HCT116 (cell line): ENCODE measurements around the gene PLCB1. TPM values are rescaled to one million over a fixed set of nuclear protein-coding genes. Genes with fewer than 3 reads are reported as not detected.

Experiments used
- ATAC-seq: fragments of 200-7000 bp; cut with Tn5 transposase; 2 replicates; pipeline ENCODE4 v1.9.1; 2020; ENCODE audit warnings: mild to moderate bottlenecking, moderate library complexity
- BruUV-seq: library from RNA; stranded (reverse); fragments of 400-500 nt; replicated peaks from 2 replicates; lab custom pipeline; 2021; lab: Mats Ljungman, UMichigan
- CTCF ChIA-PET: fragments of 300-600 bp; sonication (Branson Sonifier 250); formaldehyde crosslinking; loops from one replicate; lab custom pipeline; 2021; ENCODE audit warnings: antibody characterized with exemption; lab: Charles Lee
- POLR2A ChIA-PET: fragments of 300-600, 350-600 bp; sonication (Branson Sonifier 250); formaldehyde crosslinking; loops from one replicate; lab custom pipeline; 2021; ENCODE audit warnings: antibody characterized with exemption; lab: Charles Lee
- RAD21 ChIA-PET, 2 experiments: fragments of 300-600 bp; sonication (Branson Sonifier 250); formaldehyde crosslinking; loops; one replicate each; lab custom pipeline; 2023; ENCODE audit warnings: low total read pairs in 2 of 2; ENCODE audit not compliant: uncharacterized antibody in 2 of 2, unreplicated experiment in 2 of 2, low non-redundant PET in 1 of 2; lab: Charles Lee
- DNase-seq: peaks from one replicate; pipeline ENCODE4 v3.0.0-alpha.2; 2010; ENCODE audit warnings: low read depth, low spot score
- H2AFZ ChIP-seq: fragments of 200-600 bp; shearing (Covaris generic), sonication (generic); 2 replicates; pipeline ENCODE4 v1.6.1; 2017; ENCODE audit warnings: low read depth, mixed run types, mixed read lengths, antibody characterized with exemption, low read length; ENCODE audit not compliant: poor library complexity, severe bottlenecking
- H3K27ac ChIP-seq: 2 replicates; pipeline ENCODE4 v1.5.1; 2012; ENCODE audit warnings: low read depth, low read length
- H3K27me3 ChIP-seq: fragments of 200-600 bp; sonication (generic); 2 replicates; pipeline ENCODE4 v1.6.1; 2016; ENCODE audit warnings: mixed run types, low read length, mixed read lengths; ENCODE audit not compliant: insufficient read depth
- H3K36me3 ChIP-seq, 2 experiments: fragments of 200-500 bp in 1 of 2; fragments of 200-600 bp in 1 of 2; sonication (Bioruptor generic) in 1 of 2; sonication (generic) in 1 of 2; 2 replicates each; pipeline versions ENCODE4 v1.5.1 to v1.6.1; 2014 to 2016; ENCODE audit warnings: low read length in 2 of 2, inconsistent platforms in 1 of 2, mixed read lengths in 1 of 2, mixed run types in 1 of 2; ENCODE audit not compliant: insufficient read depth in 2 of 2, control insufficient read depth in 1 of 2
- H3K4me1 ChIP-seq, 2 experiments: fragments of 200-600 bp in 1 of 2; sonication (generic) in 1 of 2; 2 replicates each; pipeline versions ENCODE4 v1.5.1 to v1.6.1; 2012 to 2017; ENCODE audit warnings: low read length in 2 of 2, inconsistent platforms in 1 of 2, mild to moderate bottlenecking in 1 of 2, mixed read lengths in 1 of 2, mixed run types in 1 of 2, moderate library complexity in 1 of 2; ENCODE audit not compliant: insufficient read depth in 2 of 2, control insufficient read depth in 1 of 2
- H3K4me2 ChIP-seq: fragments of 200-600 bp; sonication (generic); 2 replicates; pipeline ENCODE4 v1.6.1; 2017; ENCODE audit warnings: mixed run types, low read length, mixed read lengths
- H3K4me3 ChIP-seq, 2 experiments: fragments of 200-600 bp in 1 of 2; sonication (generic) in 1 of 2; replicated peaks in 1 of 2; 2 replicates each; pipeline ENCODE4 v1.5.1; 2011 to 2016; ENCODE audit warnings: low read length in 2 of 2, control low read depth in 1 of 2, low read depth in 1 of 2, mild to moderate bottlenecking in 1 of 2, mixed read lengths in 1 of 2, mixed run types in 1 of 2
- H3K79me2 ChIP-seq: fragments of 200-600 bp; sonication (generic); 2 replicates; pipeline ENCODE4 v1.6.1; 2017; ENCODE audit warnings: mild to moderate bottlenecking, mixed run types, low read length, moderate library complexity, mixed read lengths; ENCODE audit not compliant: insufficient read depth
- H3K9ac ChIP-seq: fragments of 200-600 bp; sonication (generic); 2 replicates; pipeline ENCODE4 v1.6.1; 2016; ENCODE audit warnings: low read length, mixed read lengths
- H3K9me2 ChIP-seq: fragments of 200-600 bp; sonication (generic), shearing (Covaris generic); 2 replicates; pipeline ENCODE4 v1.6.1; 2017; ENCODE audit warnings: mixed run types, mild to moderate bottlenecking, moderate library complexity; ENCODE audit not compliant: insufficient read depth
- H3K9me3 ChIP-seq, 2 experiments: fragments of 200-500 bp in 1 of 2; fragments of 200-600 bp in 1 of 2; sonication (Bioruptor generic) in 1 of 2; sonication (generic) in 1 of 2; 2 replicates each; pipeline ENCODE4 v1.6.1; 2014 to 2017; ENCODE audit warnings: low read length in 2 of 2, mixed read lengths in 2 of 2, inconsistent platforms in 1 of 2, low read depth in 1 of 2, mild to moderate bottlenecking in 1 of 2, mixed run types in 1 of 2, moderate library complexity in 1 of 2; ENCODE audit not compliant: control insufficient read depth in 1 of 2, insufficient read depth in 1 of 2
- H4K20me1 ChIP-seq: fragments of 200-600 bp; sonication (generic), shearing (Covaris generic); 2 replicates; pipeline ENCODE4 v1.6.1; 2017; ENCODE audit warnings: mixed run types, mild to moderate bottlenecking, moderate library complexity; ENCODE audit not compliant: insufficient read depth
- ATF3 ChIP-seq: IDR thresholded peaks from 2 replicates; pipeline ENCODE4 v1.6.1; 2012
- CEBPB ChIP-seq: IDR thresholded peaks from 2 replicates; pipeline ENCODE4 v1.6.1; 2012; ENCODE audit warnings: low read depth
- EGR1 ChIP-seq: IDR thresholded peaks from 2 replicates; pipeline ENCODE4 v1.6.1; 2012; ENCODE audit warnings: low read depth
- EZH2 ChIP-seq: fragments of 200-600 bp; sonication (generic); IDR thresholded peaks from 2 replicates; pipeline ENCODE4 v1.6.1; 2017; ENCODE audit warnings: antibody characterized with exemption, mixed run types
- FOSL1 ChIP-seq: IDR thresholded peaks from 2 replicates; pipeline ENCODE4 v1.6.1; 2012; ENCODE audit warnings: low read depth
- JUND ChIP-seq: IDR thresholded peaks from 2 replicates; pipeline ENCODE4 v1.6.1; 2012
- MAX ChIP-seq: IDR thresholded peaks from 2 replicates; pipeline ENCODE4 v1.6.1; 2012
- POLR2AphosphoS5 ChIP-seq: IDR thresholded peaks from 2 replicates; pipeline ENCODE4 v1.6.1; 2011; ENCODE audit warnings: mild to moderate bottlenecking, low read depth, low read length, moderate library complexity
- RAD21 ChIP-seq: IDR thresholded peaks from 2 replicates; pipeline ENCODE4 v1.6.1; 2012; ENCODE audit warnings: low read depth, mild to moderate bottlenecking
- SIN3A ChIP-seq: IDR thresholded peaks from 2 replicates; pipeline ENCODE4 v1.6.1; 2012; ENCODE audit warnings: low read depth
- SRF ChIP-seq: IDR thresholded peaks from 2 replicates; pipeline ENCODE4 v1.6.1; 2012; ENCODE audit warnings: low read depth
- TCF7L2 ChIP-seq: IDR thresholded peaks from 2 replicates; pipeline ENCODE4 v1.7.0; 2011; ENCODE audit warnings: borderline replicate concordance, inconsistent platforms; ENCODE audit not compliant: insufficient read depth, insufficient read length; ENCODE audit errors: extremely low read depth
- YY1 ChIP-seq: IDR thresholded peaks from 2 replicates; pipeline ENCODE4 v1.6.1; 2011; ENCODE audit warnings: low read length, low read depth, moderate library complexity, mild to moderate bottlenecking; ENCODE audit not compliant: insufficient replicate concordance; ENCODE audit errors: extremely low read depth
- ZFX ChIP-seq: fragments of 450-650 bp; IDR thresholded peaks from 2 replicates; pipeline ENCODE4 v1.6.1; 2017
- intact Hi-C: fragments of 100-400 bp; cut with micrococcal nuclease; formaldehyde crosslinking; loops from 2 replicates; pipeline ENCODE4 v1.10.0; 2022
- total RNA-seq: library from RNA; stranded (reverse); gene quantifications from one replicate; pipeline ENCODE4 v1.2.1, GENCODE V29; 2021; ENCODE audit not compliant: unreplicated experiment
- TF ChIP-seq, protein P1 (sequence below): IDR thresholded peaks from 2 replicates; pipeline ENCODE4 v1.6.1; 2012; ENCODE audit warnings: low read depth
- TF ChIP-seq, protein P2 (sequence below), 3 experiments: fragments of 200-600 bp in 1 of 3; sonication (generic) in 1 of 3; IDR thresholded peaks in 2 of 3; conservative IDR thresholded peaks in 1 of 3; 2 replicates each; pipeline ENCODE4 v1.5.1; 2012 to 2017; ENCODE audit warnings: low read depth in 2 of 3, low read length in 2 of 3, antibody characterized with exemption in 1 of 3, borderline replicate concordance in 1 of 3, control low read depth in 1 of 3, mild to moderate bottlenecking in 1 of 3, mixed read lengths in 1 of 3, mixed run types in 1 of 3, moderate library complexity in 1 of 3; ENCODE audit not compliant: insufficient read depth in 1 of 3
- TF ChIP-seq, protein P3 (sequence below): IDR thresholded peaks from 2 replicates; pipeline ENCODE4 v1.6.1; 2011; ENCODE audit warnings: mild to moderate bottlenecking, low read length, moderate library complexity; ENCODE audit not compliant: insufficient replicate concordance; ENCODE audit errors: extremely low read depth

PLCB1 gene
- total RNA-seq, 1 experiment from 2014 or later = 15.8 TPM

GRCh38 chr20:8635837-8636236 lies 503.8 kb downstream of the PLCB1 start (continued):
- TF ChIP-seq FOSL1 (no peak), TCF7L2 (no peak), ZFX (no peak), EZH2 (no peak), ATF3 (no peak), YY1 (no peak)

- Histone ChIP-seq H3K4me3 (no peak overlapping the region), H3K9me3 (no peaks in the 10 kb centered on the region), H3K36me3 (no peaks in the 10 kb centered on the region), H3K27ac (no peak overlapping the region), H3K9ac (no peak overlapping the region), H3K9me2 (no peaks in the 10 kb centered on the region), H3K4me2 (no peak overlapping the region), H4K20me1 (no peaks in the 10 kb centered on the region), H3K27me3 (no peaks in the 10 kb centered on the region), H2AFZ (no peak overlapping the region), H3K79me2 (no peaks in the 10 kb centered on the region), H3K4me1 (no peaks in the 10 kb centered on the region)
- BruUV-seq = no TSS peak
- POLR2A ChIA-PET = no interaction called here
- CTCF ChIA-PET = no interaction called here
- intact Hi-C loops = no loop called here
- RAD21 ChIA-PET = no interaction called here
- ATAC-seq (no peak), DNase-seq (no peak)
- TF ChIP-seq POLR2AphosphoS5 (no peak), EZH2 (no peak), RAD21 (no peak), SRF (no peak), ZFX (no peak), FOSL1 (no peak), CEBPB (no peak), EGR1 (no peak), MAX (no peak), YY1 (no peak), SIN3A (no peak), JUND (no peak)
- TF ChIP-seq, protein P1, sequence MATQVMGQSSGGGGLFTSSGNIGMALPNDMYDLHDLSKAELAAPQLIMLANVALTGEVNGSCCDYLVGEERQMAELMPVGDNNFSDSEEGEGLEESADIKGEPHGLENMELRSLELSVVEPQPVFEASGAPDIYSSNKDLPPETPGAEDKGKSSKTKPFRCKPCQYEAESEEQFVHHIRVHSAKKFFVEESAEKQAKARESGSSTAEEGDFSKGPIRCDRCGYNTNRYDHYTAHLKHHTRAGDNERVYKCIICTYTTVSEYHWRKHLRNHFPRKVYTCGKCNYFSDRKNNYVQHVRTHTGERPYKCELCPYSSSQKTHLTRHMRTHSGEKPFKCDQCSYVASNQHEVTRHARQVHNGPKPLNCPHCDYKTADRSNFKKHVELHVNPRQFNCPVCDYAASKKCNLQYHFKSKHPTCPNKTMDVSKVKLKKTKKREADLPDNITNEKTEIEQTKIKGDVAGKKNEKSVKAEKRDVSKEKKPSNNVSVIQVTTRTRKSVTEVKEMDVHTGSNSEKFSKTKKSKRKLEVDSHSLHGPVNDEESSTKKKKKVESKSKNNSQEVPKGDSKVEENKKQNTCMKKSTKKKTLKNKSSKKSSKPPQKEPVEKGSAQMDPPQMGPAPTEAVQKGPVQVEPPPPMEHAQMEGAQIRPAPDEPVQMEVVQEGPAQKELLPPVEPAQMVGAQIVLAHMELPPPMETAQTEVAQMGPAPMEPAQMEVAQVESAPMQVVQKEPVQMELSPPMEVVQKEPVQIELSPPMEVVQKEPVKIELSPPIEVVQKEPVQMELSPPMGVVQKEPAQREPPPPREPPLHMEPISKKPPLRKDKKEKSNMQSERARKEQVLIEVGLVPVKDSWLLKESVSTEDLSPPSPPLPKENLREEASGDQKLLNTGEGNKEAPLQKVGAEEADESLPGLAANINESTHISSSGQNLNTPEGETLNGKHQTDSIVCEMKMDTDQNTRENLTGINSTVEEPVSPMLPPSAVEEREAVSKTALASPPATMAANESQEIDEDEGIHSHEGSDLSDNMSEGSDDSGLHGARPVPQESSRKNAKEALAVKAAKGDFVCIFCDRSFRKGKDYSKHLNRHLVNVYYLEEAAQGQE = no peak
- TF ChIP-seq, protein P2, sequence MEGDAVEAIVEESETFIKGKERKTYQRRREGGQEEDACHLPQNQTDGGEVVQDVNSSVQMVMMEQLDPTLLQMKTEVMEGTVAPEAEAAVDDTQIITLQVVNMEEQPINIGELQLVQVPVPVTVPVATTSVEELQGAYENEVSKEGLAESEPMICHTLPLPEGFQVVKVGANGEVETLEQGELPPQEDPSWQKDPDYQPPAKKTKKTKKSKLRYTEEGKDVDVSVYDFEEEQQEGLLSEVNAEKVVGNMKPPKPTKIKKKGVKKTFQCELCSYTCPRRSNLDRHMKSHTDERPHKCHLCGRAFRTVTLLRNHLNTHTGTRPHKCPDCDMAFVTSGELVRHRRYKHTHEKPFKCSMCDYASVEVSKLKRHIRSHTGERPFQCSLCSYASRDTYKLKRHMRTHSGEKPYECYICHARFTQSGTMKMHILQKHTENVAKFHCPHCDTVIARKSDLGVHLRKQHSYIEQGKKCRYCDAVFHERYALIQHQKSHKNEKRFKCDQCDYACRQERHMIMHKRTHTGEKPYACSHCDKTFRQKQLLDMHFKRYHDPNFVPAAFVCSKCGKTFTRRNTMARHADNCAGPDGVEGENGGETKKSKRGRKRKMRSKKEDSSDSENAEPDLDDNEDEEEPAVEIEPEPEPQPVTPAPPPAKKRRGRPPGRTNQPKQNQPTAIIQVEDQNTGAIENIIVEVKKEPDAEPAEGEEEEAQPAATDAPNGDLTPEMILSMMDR (IDR thresholded peaks at IDR 0.05 in 2 of 3, conservative IDR thresholded peaks at IDR 0.05 in 1 of 3; ENCODE audit: borderline replicate concordance in 1 of 3, insufficient read depth in 1 of 3, low read depth in 2 of 3, low read length in 2 of 3) = no peak
- TF ChIP-seq, protein P3, sequence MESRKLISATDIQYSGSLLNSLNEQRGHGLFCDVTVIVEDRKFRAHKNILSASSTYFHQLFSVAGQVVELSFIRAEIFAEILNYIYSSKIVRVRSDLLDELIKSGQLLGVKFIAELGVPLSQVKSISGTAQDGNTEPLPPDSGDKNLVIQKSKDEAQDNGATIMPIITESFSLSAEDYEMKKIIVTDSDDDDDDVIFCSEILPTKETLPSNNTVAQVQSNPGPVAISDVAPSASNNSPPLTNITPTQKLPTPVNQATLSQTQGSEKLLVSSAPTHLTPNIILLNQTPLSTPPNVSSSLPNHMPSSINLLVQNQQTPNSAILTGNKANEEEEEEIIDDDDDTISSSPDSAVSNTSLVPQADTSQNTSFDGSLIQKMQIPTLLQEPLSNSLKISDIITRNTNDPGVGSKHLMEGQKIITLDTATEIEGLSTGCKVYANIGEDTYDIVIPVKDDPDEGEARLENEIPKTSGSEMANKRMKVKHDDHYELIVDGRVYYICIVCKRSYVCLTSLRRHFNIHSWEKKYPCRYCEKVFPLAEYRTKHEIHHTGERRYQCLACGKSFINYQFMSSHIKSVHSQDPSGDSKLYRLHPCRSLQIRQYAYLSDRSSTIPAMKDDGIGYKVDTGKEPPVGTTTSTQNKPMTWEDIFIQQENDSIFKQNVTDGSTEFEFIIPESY = no peak
Observed at GRCh38 chr20:8639112-8639778, 507.2 kb downstream of the PLCB1 start.
